Skeletal muscle tissue (tissue), 4 donors: Measurements from ENCODE around the gene PRKCA. TPM values are rescaled to one million over a fixed set of nuclear protein-coding genes. Genes with fewer than 3 reads are reported as not detected.
"Not testable (repeated sequence)": the region's sequence is repeated elsewhere in the genome, so short reads cannot be mapped to it uniquely, and the experiment has no call there.

Source experiments
- H3K27ac ChIP-seq: one replicate; pipeline ENCODE4 v1.7.0; 2013; ENCODE audit warnings: mild to moderate bottlenecking, low read depth, low read length, inconsistent platforms
- H3K27me3 ChIP-seq, 3 donors: one replicate each; pipeline ENCODE4 v1.7.0; 2013; ENCODE audit warnings: low read length in 3 of 3; ENCODE audit not compliant: control insufficient read depth in 3 of 3, insufficient read depth in 3 of 3
- H3K36me3 ChIP-seq, 3 donors: one replicate each; pipeline ENCODE4 v1.7.0; 2013; ENCODE audit warnings: low read length in 3 of 3; ENCODE audit not compliant: control insufficient read depth in 3 of 3, insufficient read depth in 3 of 3
- H3K4me1 ChIP-seq, 3 donors: one replicate each; pipeline ENCODE4 v1.7.0; 2013; ENCODE audit warnings: low read length in 3 of 3, mild to moderate bottlenecking in 3 of 3; ENCODE audit not compliant: control insufficient read depth in 3 of 3, insufficient read depth in 3 of 3
- H3K4me3 ChIP-seq, 3 donors: one replicate each; pipeline ENCODE4 v1.7.0; 2013; ENCODE audit warnings: low read length in 3 of 3
- H3K9ac ChIP-seq, 3 donors: one replicate each; pipeline ENCODE4 v1.7.0; 2013; ENCODE audit warnings: low read length in 3 of 3, mild to moderate bottlenecking in 3 of 3, moderate library complexity in 2 of 3, low read depth in 1 of 3
- H3K9me3 ChIP-seq, 3 donors: one replicate each; pipeline ENCODE4 v1.7.0; 2013; ENCODE audit warnings: low read length in 3 of 3; ENCODE audit not compliant: control insufficient read depth in 3 of 3
- total RNA-seq: library from RNA; depleted of rRNA; stranded (reverse); fragments of >200 nt; gene quantifications from one replicate; pipeline ENCODE4 v1.2.3, GENCODE V29; 2014
- donor health status: Osteomylitis.

PRKCA gene
- total RNA-seq, 1 donor from 2014 or later, result 2.1 TPM

- H3K27me3 ChIP-seq, result no peaks in the 10 kb centered on the region
- no peaks in the 10 kb centered on the region for H3K36me3 ChIP-seq
- no peaks in the 10 kb centered on the region for H3K4me1 ChIP-seq
- H3K4me3 ChIP-seq, result no peak overlapping the region
- no peak overlapping the region for H3K27ac ChIP-seq
- H3K9ac ChIP-seq, result no peak overlapping the region
- no peaks in the 10 kb centered on the region for H3K9me3 ChIP-seq
These were observed 185.6 kb downstream of the PRKCA start for GRCh38 chr17:66487981-66488468.

GRCh38 chr17:66488864-66489263, 186.5 kb downstream of the PRKCA start:
- H3K4me3 ChIP-seq, result no peak overlapping the region
- H3K4me1 ChIP-seq, result no peaks in the 10 kb centered on the region
- no peaks in the 10 kb centered on the region for H3K9me3 ChIP-seq
- no peaks in the 10 kb centered on the region for H3K27me3 ChIP-seq
- H3K36me3 ChIP-seq, result no peaks in the 10 kb centered on the region
- no peak overlapping the region for H3K9ac ChIP-seq
- no peak overlapping the region for H3K27ac ChIP-seq

- not testable (repeated sequence) for H3K4me3 ChIP-seq, H3K27me3 ChIP-seq, H3K9ac ChIP-seq
These were observed 187.2 kb downstream of the PRKCA start for GRCh38 chr17:66489576-66489975.

GRCh38 chr17:66491213-66491612, 188.8 kb downstream of the PRKCA start:
- H3K27ac ChIP-seq, result no peak overlapping the region
- no peaks in the 10 kb centered on the region for H3K27me3 ChIP-seq
- no peak overlapping the region for H3K4me3 ChIP-seq
- no peak overlapping the region for H3K9ac ChIP-seq
- H3K9me3 ChIP-seq, result no peaks in the 10 kb centered on the region
- H3K4me1 ChIP-seq, result no peaks in the 10 kb centered on the region
- no peaks in the 10 kb centered on the region for H3K36me3 ChIP-seq

More at GRCh38 chr17:66489576-66489975, 187.2 kb downstream of the PRKCA start:
- not testable (repeated sequence) for H3K27ac ChIP-seq, H3K36me3 ChIP-seq, H3K4me1 ChIP-seq, H3K9me3 ChIP-seq

GRCh38 chr17:66491665-66492064, 189.3 kb downstream of the PRKCA start:
- H3K9me3 ChIP-seq, result no peaks in the 10 kb centered on the region
- H3K27ac ChIP-seq, result no peak overlapping the region
- H3K36me3 ChIP-seq, result no peaks in the 10 kb centered on the region
- H3K4me3 ChIP-seq, result no peak overlapping the region
- H3K9ac ChIP-seq, result no peak overlapping the region
- H3K4me1 ChIP-seq, result no peaks in the 10 kb centered on the region
- no peaks in the 10 kb centered on the region for H3K27me3 ChIP-seq

- Histone ChIP-seq H3K9ac (no peak overlapping the region), H3K27ac (no peak overlapping the region), H3K36me3 (no peaks in the 10 kb centered on the region), H3K27me3 (no peaks in the 10 kb centered on the region), H3K4me3 (no peak overlapping the region), H3K4me1 (no peaks in the 10 kb centered on the region), H3K9me3 (no peaks in the 10 kb centered on the region)
These were observed 189.7 kb downstream of the PRKCA start for GRCh38 chr17:66492080-66492479.

- Histone ChIP-seq H3K27me3 (no peaks in the 10 kb centered on the region), H3K9ac (no peak overlapping the region), H3K9me3 (no peaks in the 10 kb centered on the region), H3K27ac (no peak overlapping the region), H3K36me3 (no peaks in the 10 kb centered on the region), H3K4me1 (no peaks in the 10 kb centered on the region), H3K4me3 (no peak overlapping the region)
These were observed 190.2 kb downstream of the PRKCA start for GRCh38 chr17:66492561-66493005.

- no peaks in the 10 kb centered on the region for H3K27me3 ChIP-seq
- H3K36me3 ChIP-seq, result no peaks in the 10 kb centered on the region
- H3K4me3 ChIP-seq, result no peak overlapping the region
- no peak overlapping the region for H3K9ac ChIP-seq
- H3K27ac ChIP-seq, result no peak overlapping the region
- H3K9me3 ChIP-seq, result no peaks in the 10 kb centered on the region
- H3K4me1 ChIP-seq, result no peaks in the 10 kb centered on the region
These were observed 191.0 kb downstream of the PRKCA start for GRCh38 chr17:66493283-66494019.

GRCh38 chr17:66494023-66494803, 191.8 kb downstream of the PRKCA start:
- Histone ChIP-seq H3K9ac (no peak overlapping the region), H3K4me3 (no peak overlapping the region), H3K4me1 (no peaks in the 10 kb centered on the region), H3K27me3 (no peaks in the 10 kb centered on the region), H3K9me3 (no peaks in the 10 kb centered on the region), H3K27ac (no peak overlapping the region), H3K36me3 (no peaks in the 10 kb centered on the region)

- H3K36me3 ChIP-seq, result no peaks in the 10 kb centered on the region
- no peaks in the 10 kb centered on the region for H3K27me3 ChIP-seq
- H3K4me1 ChIP-seq, result no peaks in the 10 kb centered on the region
- no peak overlapping the region for H3K9ac ChIP-seq
- no peak overlapping the region for H3K4me3 ChIP-seq
- no peak overlapping the region for H3K27ac ChIP-seq
- no peaks in the 10 kb centered on the region for H3K9me3 ChIP-seq
These were observed 192.6 kb downstream of the PRKCA start for GRCh38 chr17:66495035-66495434.
